Sigmoid colon (tissue), 7 donors: ENCODE data around the gene ANKMY1. TPM values are rescaled to one million over a fixed set of nuclear protein-coding genes. Genes with fewer than 3 reads are reported as not detected.

ENCODE experiments used
- DNase-seq: peaks from one replicate; pipeline ENCODE4 v3.0.0-alpha.2; 2019
- H3K27ac ChIP-seq, 4 donors: fragments of 200-600 bp; sonication (generic); one replicate each; pipeline ENCODE4 v1.5.1; 2016 to 2019; ENCODE audit warnings: mild to moderate bottlenecking in 1 of 4
- H3K27me3 ChIP-seq, 3 donors: fragments of 200-600 bp; sonication (generic); one replicate each; pipeline ENCODE4 v1.5.1; 2019; ENCODE audit warnings: mild to moderate bottlenecking in 1 of 3
- H3K36me3 ChIP-seq, 4 donors: fragments of 200-600 bp; sonication (generic); one replicate each; pipeline ENCODE4 v1.5.1; 2016 to 2019
- H3K4me1 ChIP-seq, 4 donors: fragments of 200-600 bp; sonication (generic); one replicate each; pipeline ENCODE4 v1.5.1; 2017 to 2019
- H3K4me3 ChIP-seq, 4 donors: fragments of 200-600 bp; sonication (generic); one replicate each; pipeline ENCODE4 v1.5.1; 2017 to 2019; ENCODE audit warnings: mild to moderate bottlenecking in 2 of 4, moderate library complexity in 1 of 4
- H3K9me3 ChIP-seq, 4 donors: fragments of 200-600 bp in 3 of 4; sonication (generic) in 3 of 4; one replicate each; pipeline versions ENCODE4 v1.5.1 to v1.6.1; 2013 to 2019
- CTCF ChIP-seq, 4 experiments: fragments of 450-650 bp in 3 of 4; fragments of 200-600 bp in 1 of 4; IDR thresholded peaks; one replicate each; pipeline ENCODE4 v1.5.1; 2016 to 2019; ENCODE audit warnings: antibody characterized with exemption in 4 of 4, mild to moderate bottlenecking in 3 of 4, moderate library complexity in 2 of 4
- EP300 ChIP-seq, 4 donors: sonication (generic); formaldehyde crosslinking; IDR thresholded peaks; one replicate each; pipeline ENCODE4 v1.6.1; 2017; ENCODE audit warnings: antibody characterized with exemption in 4 of 4
- POLR2A ChIP-seq, 2 donors: fragments of 450-650 bp; IDR thresholded peaks; one replicate each; pipeline ENCODE4 v1.6.1; 2016; ENCODE audit warnings: antibody characterized with exemption in 2 of 2, mild to moderate bottlenecking in 2 of 2, moderate library complexity in 2 of 2
- POLR2AphosphoS5 ChIP-seq, 4 donors: sonication (generic); formaldehyde crosslinking; IDR thresholded peaks; one replicate each; pipeline ENCODE4 v1.6.1; 2017; ENCODE audit warnings: antibody characterized with exemption in 4 of 4
- WGBS, 2 donors: extraction: QIAGEN DNeasy Blood & Tissue Kit; methylation state at CpG; one replicate each; pipeline ENCODE4 v1.1.7; 2013; 5-methylcytosine and 5-hydroxymethylcytosine counted together
- intact Hi-C: fragments of 100-400 bp; cut with DNase I; formaldehyde crosslinking; loops from one replicate; pipeline ENCODE4 v1.15.1; 2023
- polyA plus RNA-seq, 3 donors: library from polyadenylated mRNA; stranded (reverse); fragments of 200-250 nt; gene quantifications; one replicate each; pipeline ENCODE4 v1.2.3, GENCODE V29; 2013
- small RNA-seq, 3 donors: library from RNA; depleted of rRNA; stranded (forward); fragments of <200 nt; gene quantifications; one replicate each; pipeline ENCODE3, GENCODE V24; 2016
- total RNA-seq, 4 donors: library from RNA; depleted of rRNA; stranded (reverse); fragments of >200 nt; gene quantifications; one replicate each; pipeline ENCODE4 v1.1.0, GENCODE V29; 2016
- donor health status: healthy with polysubstance abuse.
- donor health status: Bipolar disorder and iron deficiency.
- donor health status: healthy.

The ANKMY1 gene
- total and polyA plus RNA-seq, 7 donors = 3.6 to 14.0 (median 8.9) TPM

- TF ChIP-seq EP300 (IDR thresholded peaks at IDR 0.05) (no peak), POLR2A (IDR thresholded peaks at IDR 0.05) (no peak), POLR2AphosphoS5 (IDR thresholded peaks at IDR 0.05) (no peak), CTCF (IDR thresholded peaks at IDR 0.05) (no peak)
- Histone ChIP-seq H3K9me3 (no peaks in the 10 kb centered on the region), H3K4me1 (peaks cover 0 to 14% (median 12%) of the 10 kb centered on the region in 4 donors), H3K4me3 (no peak overlapping the region), H3K27ac (no peak overlapping the region), H3K27me3 (no peaks in the 10 kb centered on the region), H3K36me3 (no peaks in the 10 kb centered on the region)
- intact Hi-C loops = no loop called here
- 81 to 87% methylated on average over 5 of the region's 5 CpGs for WGBS, 2 donors
- peak; percentile 41 for DNase-seq
These were observed 127.2 kb downstream of the ANKMY1 start for GRCh38 chr2:240430595-240430994.

GRCh38 chr2:240429872-240430491 is 127.8 kb downstream of the ANKMY1 start:
- Histone ChIP-seq H3K36me3 (no peaks in the 10 kb centered on the region), H3K4me1 (peaks cover 0 to 14% (median 12%) of the 10 kb centered on the region in 4 donors), H3K9me3 (no peaks in the 10 kb centered on the region), H3K27me3 (no peaks in the 10 kb centered on the region), H3K27ac (no peak overlapping the region), H3K4me3 (no peak overlapping the region)
- intact Hi-C loops = no loop called here
- TF ChIP-seq CTCF (IDR thresholded peaks at IDR 0.05) (no peak), POLR2A (IDR thresholded peaks at IDR 0.05) (no peak), POLR2AphosphoS5 (IDR thresholded peaks at IDR 0.05) (no peak), EP300 (IDR thresholded peaks at IDR 0.05) (no peak)
- peak; percentile 48 for DNase-seq
- 67 to 76% methylated on average over 14 of the region's 14 CpGs for WGBS, 2 donors

Small RNA genes lying within 50 kb of the gene (small RNA-seq; reads per million reads assigned to genes)
- 3.1 to 8.7 (median 7.3) reads per million in 3 donors for gene MIR149

Other genes starting within 250 kb of the ANKMY1 start
- gene GPC1, start 122.3 kb downstream of the ANKMY1 start, total RNA-seq = 10 to 100 TPM in 3 of 4 donors, 1 to 10 TPM in 1; 7.2 to 30.7 (median 23.7) TPM
- gene GPC1, start 122.3 kb downstream of the ANKMY1 start, polyA plus RNA-seq = 10 to 100 TPM in 1 of 3 donors, 1 to 10 TPM in 2; 3.0 to 15.8 (median 7.2) TPM
- 10 to 100 TPM in 1 of 4 donors, 1 to 10 TPM in 3; 4.6 to 10.2 (median 7.6) TPM for gene DUSP28, start 2.4 kb upstream of the ANKMY1 start, total RNA-seq
- gene DUSP28, start 2.4 kb upstream of the ANKMY1 start, polyA plus RNA-seq = 1 to 10 TPM; 5.0 to 5.4 (median 5.1) TPM
- gene RNPEPL1, start 10.5 kb upstream of the ANKMY1 start, total RNA-seq = 10 to 100 TPM; 23.1 to 87.8 (median 28.4) TPM
- gene RNPEPL1, start 10.5 kb upstream of the ANKMY1 start, polyA plus RNA-seq = 100 to 1,000 TPM in 2 of 3 donors, 10 to 100 TPM in 1; 64.3 to 136 (median 102) TPM
- gene CAPN10, start 28.7 kb upstream of the ANKMY1 start, total RNA-seq = 10 to 100 TPM; 10.5 to 27.7 (median 16.3) TPM
- gene CAPN10, start 28.7 kb upstream of the ANKMY1 start, polyA plus RNA-seq = 10 to 100 TPM; 11.4 to 33.0 (median 16.4) TPM
- gene GPR35, start 67.5 kb upstream of the ANKMY1 start, total RNA-seq = 1 to 10 TPM; 1.3 to 7.8 (median 3.5) TPM
- 10 to 100 TPM; 28.2 to 76.6 (median 33.0) TPM for gene GPR35, start 67.5 kb upstream of the ANKMY1 start, polyA plus RNA-seq
- not detected for gene AQP12B, start 124.9 kb upstream of the ANKMY1 start, total RNA-seq
- gene AQP12B, start 124.9 kb upstream of the ANKMY1 start, polyA plus RNA-seq = 1 to 10 TPM in 2 of 3 donors, not detected in 1; 1.2 to 5.5 TPM
- not detected for gene AQP12A, start 133.9 kb upstream of the ANKMY1 start, total RNA-seq
- 1 to 10 TPM in 2 of 3 donors, not detected in 1; 3.0 to 7.4 TPM for gene AQP12A, start 133.9 kb upstream of the ANKMY1 start, polyA plus RNA-seq